Gastrocnemius medialis (tissue), 4 donors: ENCODE data around the gene SPDYE6.

Experiments used
- CTCF ChIP-seq, 5 experiments: fragments of 450-650 bp in 3 of 5; fragments of 200-600 bp in 2 of 5; sonication (generic) in 2 of 5; IDR thresholded peaks in 4 of 5; conservative IDR thresholded peaks in 1 of 5; 1 replicate in 4 of 5; 2 replicates in 1 of 5; pipeline ENCODE4 v1.5.1; 2016 to 2019; ENCODE audit warnings: antibody characterized with exemption in 5 of 5, mild to moderate bottlenecking in 3 of 5, moderate library complexity in 3 of 5
- POLR2A ChIP-seq, 2 donors: fragments of 450-650 bp; IDR thresholded peaks; one replicate each; pipeline ENCODE4 v1.6.1; 2017; ENCODE audit warnings: antibody characterized with exemption in 2 of 2, mild to moderate bottlenecking in 2 of 2, moderate library complexity in 2 of 2

- TF ChIP-seq POLR2A (IDR thresholded peaks at IDR 0.05) (peak; percentile 20 to 58), CTCF (IDR thresholded peaks at IDR 0.05 in 4 of 5, conservative IDR thresholded peaks at IDR 0.05 in 1 of 5) (no peak)
Observed at GRCh38 chr7:102395873-102396709, 39.8 kb upstream of the SPDYE6 start, which contains the start of gene PRKRIP1.
